A549 (cell line): ENCODE measurements around the gene LRP5. TPM values are rescaled to one million over a fixed set of nuclear protein-coding genes. Genes with fewer than 3 reads are reported as not detected.

ENCODE experiments used
- ATAC-seq, 2 experiments: fragments of 200-7000 bp in 1 of 2; fragments of >200 bp in 1 of 2; cut with Nextera tagmentation in 1 of 2; cut with Tn5 transposase in 1 of 2; 3 replicates each; pipeline versions ENCODE4 v1.8.0 to v1.9.1; 2018 to 2020; ENCODE audit warnings: mild to moderate bottlenecking in 1 of 2, moderate library complexity in 1 of 2
- CTCF ChIA-PET: fragments of 300-600 bp; sonication (Branson Sonifier 250); formaldehyde crosslinking; extraction: SDS; loops from one replicate; lab custom pipeline; 2021; ENCODE audit warnings: antibody characterized with exemption, inconsistent platforms; lab: Yijun Ruan, JAX
- POLR2A ChIA-PET: fragments of 350-600 bp; formaldehyde crosslinking; extraction: SDS; loops from one replicate; lab custom pipeline; 2021; ENCODE audit warnings: antibody characterized with exemption, inconsistent platforms; lab: Yijun Ruan, JAX
- DNase-seq, 2 experiments: peaks; one replicate each; pipeline versions ENCODE4 v3.0.0 to v3.0.0-alpha.2; 2011 to 2016; ENCODE audit warnings: low read depth in 1 of 2, low spot score in 1 of 2
- FAIRE-seq: peaks from 2 replicates; lab custom pipeline; 2011; peaks lifted over from hg19 to GRCh38; lab: Jason Lieb, UNC
- H3K27ac ChIP-seq, 2 experiments: fragments of >200 bp; sonication (Bioruptor Twin); formaldehyde crosslinking; 3 replicates each; pipeline ENCODE4 v1.5.1; 2016 to 2017
- H3K4me1 ChIP-seq: fragments of >200 bp; sonication (Bioruptor Twin); formaldehyde crosslinking; 3 replicates; pipeline ENCODE4 v1.6.1; 2016
- H3K4me2 ChIP-seq: fragments of >200 bp; sonication (Bioruptor Twin); formaldehyde crosslinking; 3 replicates; pipeline ENCODE4 v1.6.1; 2016
- H3K4me3 ChIP-seq: fragments of >200 bp; sonication (Bioruptor Twin); formaldehyde crosslinking; 3 replicates; pipeline ENCODE4 v1.5.1; 2016
- H3K9me3 ChIP-seq: fragments of >200 bp; sonication (Bioruptor Twin); formaldehyde crosslinking; 3 replicates; pipeline ENCODE4 v1.6.1; 2016
- ATOH8 ChIP-seq: fragments of 250-450 bp; sonication (Bioruptor Pico); IDR thresholded peaks from 2 replicates; pipeline ENCODE4 v1.5.0; 2020; ENCODE audit warnings: low read depth, mild to moderate bottlenecking, moderate library complexity
- BHLHE40 ChIP-seq: IDR thresholded peaks from 2 replicates; pipeline ENCODE4 v1.6.1; 2012; ENCODE audit warnings: low read depth, low read length, inconsistent platforms
- CBX2 ChIP-seq: fragments of 200-600 bp; sonication (generic); IDR thresholded peaks from 2 replicates; pipeline ENCODE4 v1.6.1; 2016; ENCODE audit warnings: low read depth, mild to moderate bottlenecking, borderline replicate concordance
- CHD4 ChIP-seq: fragments of 200-600 bp; sonication (generic); IDR thresholded peaks from 2 replicates; pipeline ENCODE4 v1.6.1; 2016; ENCODE audit warnings: antibody characterized with exemption, mild to moderate bottlenecking, borderline replicate concordance
- CTCF ChIP-seq: fragments of >200 bp; sonication (Bioruptor Twin); formaldehyde crosslinking; IDR thresholded peaks from 3 replicates; pipeline ENCODE4 v1.5.1; 2016
- E2F6 ChIP-seq: IDR thresholded peaks from 2 replicates; pipeline ENCODE4 v1.6.1; 2012; ENCODE audit warnings: low read depth, borderline replicate concordance
- EHMT2 ChIP-seq: fragments of 200-600 bp; sonication (generic); IDR thresholded peaks from 2 replicates; pipeline ENCODE4 v1.6.1; 2016; ENCODE audit warnings: antibody characterized with exemption, low read depth, mild to moderate bottlenecking, moderate library complexity
- EP300 ChIP-seq, 2 experiments: fragments of >200 bp; sonication (Bioruptor Twin); formaldehyde crosslinking; IDR thresholded peaks; 2 replicates in 1 of 2; 3 replicates in 1 of 2; pipeline ENCODE4 v1.6.1; 2016 to 2017
- ESRRA ChIP-seq: fragments of 150-350 bp; IDR thresholded peaks from 2 replicates; pipeline ENCODE4 v1.6.1; 2014; ENCODE audit warnings: mild to moderate bottlenecking, low read length, borderline replicate concordance
- FOSB ChIP-seq: fragments of 250-450 bp; sonication (Bioruptor Pico); IDR thresholded peaks from 2 replicates; pipeline ENCODE4 v1.5.0; 2020; ENCODE audit warnings: mild to moderate bottlenecking, moderate library complexity
- HES2 ChIP-seq: fragments of >200 bp; sonication (Bioruptor Twin); formaldehyde crosslinking; IDR thresholded peaks from 2 replicates; pipeline ENCODE4 v1.6.1; 2016
- KDM5A ChIP-seq: fragments of 200-600 bp; sonication (generic); IDR thresholded peaks from 2 replicates; pipeline ENCODE4 v1.6.1; 2016; ENCODE audit warnings: antibody characterized with exemption, mild to moderate bottlenecking
- MAX ChIP-seq: IDR thresholded peaks from 2 replicates; pipeline ENCODE4 v1.6.1; 2012
- NFE2L2 ChIP-seq: fragments of 150-350 bp; conservative IDR thresholded peaks from 2 replicates; pipeline ENCODE4 v1.6.1; 2014; ENCODE audit warnings: low read length
- NPAS2 ChIP-seq: fragments of 250-450 bp; sonication (Bioruptor Pico); IDR thresholded peaks from 2 replicates; pipeline ENCODE4 v1.8.0; 2022; ENCODE audit warnings: mild to moderate bottlenecking, moderate library complexity, borderline replicate concordance
- NR3C1 ChIP-seq: fragments of >200 bp; sonication (Bioruptor Twin); formaldehyde crosslinking; IDR thresholded peaks from 3 replicates; pipeline ENCODE4 v1.6.1; 2017
- POLR2AphosphoS2 ChIP-seq: conservative IDR thresholded peaks from 2 replicates; pipeline ENCODE4 v1.6.1; 2012; ENCODE audit warnings: low read length, improper control_type of control experiment, inconsistent platforms
- RCOR1 ChIP-seq: fragments of 150-350 bp; IDR thresholded peaks from 2 replicates; pipeline ENCODE4 v1.6.1; 2014; ENCODE audit warnings: antibody characterized with exemption, low read length, low read depth
- RNF2 ChIP-seq: fragments of 200-600 bp; sonication (generic); IDR thresholded peaks from 2 replicates; pipeline ENCODE4 v1.6.1; 2016; ENCODE audit warnings: low read depth, mild to moderate bottlenecking, antibody characterized with exemption, moderate library complexity, borderline replicate concordance
- USF2 ChIP-seq: fragments of 450-650 bp; IDR thresholded peaks from 2 replicates; pipeline ENCODE4 v1.6.1; 2014; ENCODE audit warnings: antibody characterized with exemption
- WGBS: methylation state at CpG from one replicate; pipeline ENCODE4 v1.1.6; 2017; ENCODE audit errors: missing lambda C conversion rate; 5-methylcytosine and 5-hydroxymethylcytosine counted together
- polyA plus RNA-seq, 4 experiments: library from polyadenylated mRNA; depleted of rRNA in 3 of 4; stranded (reverse); fragments of >200 nt; fragmentation: RNase III in 1 of 4; extraction: RNeasy Plus Mini Kit Qiagen cat#74134 plus additional on column Dnase treatment in 1 of 4; gene quantifications; 2 replicates in 3 of 4; 3 replicates in 1 of 4; pipeline ENCODE4 v1.2.3, GENCODE V29; 2011 to 2017

LRP5 gene
- polyA plus RNA-seq, 2 of the 4 experiments (the other 2 are of a cell fraction), result 10.9 to 32.3 TPM

- FAIRE-seq (no peak), ATAC-seq (no peak), DNase-seq (no peak)
- 86% methylated on average over 12 of the region's 12 CpGs for WGBS
- Histone ChIP-seq H3K4me2 (no peak overlapping the region), H3K9me3 (no peaks in the 10 kb centered on the region), H3K27ac (no peak overlapping the region), H3K4me3 (no peak overlapping the region), H3K4me1 (peaks cover 17% of the 10 kb centered on the region)
- POLR2A ChIA-PET, result no interaction called here
- TF ChIP-seq E2F6 (no peak), ATOH8 (no peak), RCOR1 (no peak), MAX (no peak), HES2 (no peak), ESRRA (no peak), RNF2 (no peak), NPAS2 (CRISPR knock-in tag) (no peak), CTCF (no peak), NFE2L2 (no peak), CHD4 (no peak)
- CTCF ChIA-PET, result interaction anchor here (1.7 to 4.3 kb wide), 3 partner anchors 10 to 118 kb away, joined by 4 to 37 read pairs (median 33); no protein-coding TSS in a partner anchor
Observed at GRCh38 chr11:68266936-68267880, 45.2 kb upstream of the LRP5 start.

- H3K9me3 ChIP-seq, result no peaks in the 10 kb centered on the region
- POLR2A ChIA-PET, result no interaction called here
- H3K4me1 ChIP-seq, result peaks cover 19% of the 10 kb centered on the region
- ATAC-seq (no peak), DNase-seq (no peak), FAIRE-seq (no peak)
- no peak overlapping the region for H3K27ac ChIP-seq
- no peak overlapping the region for H3K4me3 ChIP-seq
- H3K4me2 ChIP-seq, result no peak overlapping the region
- WGBS, result 92% methylated on average over 6 of the region's 6 CpGs
- TF ChIP-seq BHLHE40, result no peak
- TF ChIP-seq RCOR1, result no peak
- TF ChIP-seq RNF2, result no peak
- TF ChIP-seq, all 56 proteins: peak for 0
- CTCF ChIA-PET, result interaction anchor here (1.7 to 4.3 kb wide), 3 partner anchors 11 to 117 kb away, joined by 4 to 37 read pairs (median 33); no protein-coding TSS in a partner anchor
Observed at GRCh38 chr11:68267881-68268240, 44.5 kb upstream of the LRP5 start.

- no peak for TF ChIP-seq NR3C1
- no peak for TF ChIP-seq EHMT2
- no peak for TF ChIP-seq KDM5A
- TF ChIP-seq USF2, result no peak
- no peak for TF ChIP-seq FOSB (CRISPR knock-in tag)
- no peak for TF ChIP-seq EP300 (IDR thresholded peaks at IDR 0.05)
- TF ChIP-seq POLR2AphosphoS2, result no peak
- no peak for TF ChIP-seq CBX2
- H3K9me3 ChIP-seq, result no peaks in the 10 kb centered on the region
- ChIA-PET CTCF (interaction anchor here (2.6 to 6.3 kb wide), 4 partner anchors 11 to 28 kb away, joined by 7 to 77 read pairs (median 44); no protein-coding TSS in a partner anchor), POLR2A (no interaction called here)
- H3K4me1 ChIP-seq, result peaks cover 22% of the 10 kb centered on the region
- no peak for DNase-seq
- H3K4me2 ChIP-seq, result peak overlapping the region; percentile 99
- no peak overlapping the region for H3K27ac ChIP-seq
- no peak overlapping the region for H3K4me3 ChIP-seq
- ATAC-seq, result no peak
- no peak for FAIRE-seq
- 84% methylated on average over 10 of the region's 10 CpGs for WGBS
Observed at GRCh38 chr11:68269414-68270081, 42.8 kb upstream of the LRP5 start.
